ENCODE results near the gene PPP4R2.

DNA sequence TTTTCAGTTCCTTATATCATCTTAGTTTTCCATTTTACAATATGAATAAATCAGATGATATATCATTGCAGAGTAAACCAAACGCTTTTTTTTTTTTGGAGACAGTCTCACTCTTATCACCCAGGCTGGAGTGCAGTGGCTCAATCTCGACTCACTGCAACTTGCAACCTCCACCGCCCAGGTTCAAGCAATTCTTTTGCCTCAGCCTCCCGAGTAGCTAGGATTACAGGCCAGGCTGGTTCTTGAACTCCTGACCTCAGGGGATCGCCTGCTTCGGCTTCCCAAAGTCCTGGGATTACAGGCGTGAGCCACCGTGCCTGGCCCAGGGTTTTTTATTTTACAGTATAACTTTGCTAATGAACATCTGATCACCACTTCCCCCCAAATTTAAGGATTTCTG, 59.0 kb downstream of the PPP4R2 start:
- TF ChIP-seq, protein P1, sequence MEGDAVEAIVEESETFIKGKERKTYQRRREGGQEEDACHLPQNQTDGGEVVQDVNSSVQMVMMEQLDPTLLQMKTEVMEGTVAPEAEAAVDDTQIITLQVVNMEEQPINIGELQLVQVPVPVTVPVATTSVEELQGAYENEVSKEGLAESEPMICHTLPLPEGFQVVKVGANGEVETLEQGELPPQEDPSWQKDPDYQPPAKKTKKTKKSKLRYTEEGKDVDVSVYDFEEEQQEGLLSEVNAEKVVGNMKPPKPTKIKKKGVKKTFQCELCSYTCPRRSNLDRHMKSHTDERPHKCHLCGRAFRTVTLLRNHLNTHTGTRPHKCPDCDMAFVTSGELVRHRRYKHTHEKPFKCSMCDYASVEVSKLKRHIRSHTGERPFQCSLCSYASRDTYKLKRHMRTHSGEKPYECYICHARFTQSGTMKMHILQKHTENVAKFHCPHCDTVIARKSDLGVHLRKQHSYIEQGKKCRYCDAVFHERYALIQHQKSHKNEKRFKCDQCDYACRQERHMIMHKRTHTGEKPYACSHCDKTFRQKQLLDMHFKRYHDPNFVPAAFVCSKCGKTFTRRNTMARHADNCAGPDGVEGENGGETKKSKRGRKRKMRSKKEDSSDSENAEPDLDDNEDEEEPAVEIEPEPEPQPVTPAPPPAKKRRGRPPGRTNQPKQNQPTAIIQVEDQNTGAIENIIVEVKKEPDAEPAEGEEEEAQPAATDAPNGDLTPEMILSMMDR (IDR thresholded peaks at IDR 0.05 in 2 of 3, conservative IDR thresholded peaks at IDR 0.05 in 1 of 3; ENCODE audit: insufficient read depth in 2 of 3, low read depth in 1 of 3, low read length in 3 of 3), result no peak
- TF ChIP-seq MTA3 (IDR thresholded peaks at IDR 0.05; ENCODE audit: borderline replicate concordance), result no peak
- no peak for TF ChIP-seq RAD51 (IDR thresholded peaks at IDR 0.05; ENCODE audit: borderline replicate concordance, low read depth)
- no peak for TF ChIP-seq EZH2 (IDR thresholded peaks at IDR 0.05; ENCODE audit: borderline replicate concordance, low read depth, low read length)
- no peak for TF ChIP-seq SREBF1 (IDR thresholded peaks at IDR 0.05; ENCODE audit: borderline replicate concordance, low read depth, low read length)
- no peak for TF ChIP-seq GABPB1 (CRISPR knock-in tag; IDR thresholded peaks at IDR 0.05)
- TF ChIP-seq SPI1 (IDR thresholded peaks at IDR 0.05; ENCODE audit: borderline replicate concordance, low read depth, low read length), result no peak
- no peak for TF ChIP-seq ZKSCAN8 (CRISPR knock-in tag; IDR thresholded peaks at IDR 0.05)
